Activated naive CD4-positive, alpha-beta T cell treated with anti-CD3 and anti-CD28 coated beads, Interleukin-2, amount 50 U/mL, for 72 hours (primary cell): ENCODE data around the gene SEMA3A. TPM values are rescaled to one million over a fixed set of nuclear protein-coding genes. Genes with fewer than 3 reads are reported as not detected.
A peak's percentile ranks its signal among the peaks of the same experiment; 100 is the strongest.

Experiments
- ATAC-seq, 2 donors: fragments of 150-1000 bp; cut with Tn5 transposase; 2 replicates each; pipeline ENCODE4 v1.10.0; 2021; ENCODE audit warnings: mild to moderate bottlenecking in 2 of 2, moderate library complexity in 2 of 2
- DNase-seq, 2 donors: peaks; one replicate each; pipeline ENCODE4 v3.0.0; 2021 to 2022; ENCODE audit warnings: low spot score in 2 of 2
- H3K27ac Mint-ChIP-seq, 2 donors: one replicate each; pipeline ENCODE4 v1.8.0; 2022; ENCODE audit warnings: mild to moderate bottlenecking in 2 of 2, mixed read lengths in 2 of 2
- H3K36me3 Mint-ChIP-seq, 2 donors: one replicate each; pipeline ENCODE4 v1.8.0; 2022; ENCODE audit warnings: mixed read lengths in 2 of 2
- H3K9me3 Mint-ChIP-seq, 2 donors: one replicate each; pipeline ENCODE4 v1.8.0; 2022; ENCODE audit warnings: mixed read lengths in 2 of 2
- total RNA-seq, 2 donors: library from RNA; stranded (reverse); gene quantifications; one replicate each; pipeline ENCODE4 v1.2.3, GENCODE V29; 2022

Gene SEMA3A
- total RNA-seq, 2 donors from 2014 or later = 1.7 to 2.3 TPM

DNA sequence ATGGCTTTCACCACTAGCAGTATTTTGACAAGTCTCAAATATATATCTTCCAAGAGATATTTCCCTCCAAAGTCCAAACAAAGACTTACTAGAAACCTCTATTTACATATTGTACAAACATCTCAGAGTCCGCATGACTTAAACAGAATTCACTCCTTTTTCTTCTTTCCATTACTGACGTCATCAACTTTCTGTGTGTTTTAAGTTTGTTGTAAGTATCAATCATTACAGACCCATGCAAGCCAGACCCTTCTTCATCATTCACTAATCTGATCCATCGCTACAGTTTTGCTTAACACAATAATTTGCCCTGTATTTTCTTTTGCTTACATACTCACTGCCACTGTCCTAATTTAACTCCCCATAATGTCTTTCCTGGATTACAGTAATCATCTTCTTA, 51.9 kb downstream of the SEMA3A start:
- Mint-ChIP-seq H3K27ac (no peak overlapping the region), H3K9me3 (peaks cover 3% of the 10 kb centered on the region in 2 donors), H3K36me3 (no peaks in the 10 kb centered on the region)
- no peak for DNase-seq
- no peak for ATAC-seq

DNA sequence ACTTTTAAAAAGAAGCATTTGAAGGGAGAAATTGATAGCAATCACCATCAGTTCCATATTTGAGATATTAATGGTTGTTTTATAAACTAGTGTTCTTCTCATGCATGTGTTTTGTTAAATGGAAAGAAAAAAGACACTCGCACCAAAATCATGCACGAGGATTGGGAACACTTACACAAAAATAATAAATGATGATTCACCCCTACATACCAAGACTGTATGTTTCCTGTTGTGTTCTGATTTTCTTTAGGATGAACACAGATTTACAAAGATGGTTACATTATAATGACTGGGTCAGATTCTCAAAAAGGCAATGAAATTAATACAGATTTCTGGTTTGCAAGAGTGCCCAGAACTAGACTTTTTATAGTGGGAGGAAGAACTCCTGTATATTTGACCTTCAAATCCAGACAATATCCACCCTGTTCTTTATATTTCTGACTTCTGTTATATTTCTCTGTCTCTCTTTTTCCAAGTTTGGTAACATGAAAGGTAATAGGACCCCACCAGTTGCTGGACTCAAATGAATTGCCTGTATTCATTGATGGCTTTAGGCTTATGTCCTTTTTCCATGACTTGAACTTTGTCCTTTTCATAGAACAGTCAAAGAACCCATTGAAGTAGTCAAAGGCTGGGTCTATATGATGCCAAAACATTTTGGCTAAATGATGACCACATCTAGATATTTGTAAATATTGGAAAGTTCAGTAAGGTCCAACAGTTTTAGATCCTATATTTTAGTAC, 54.4 kb downstream of the SEMA3A start:
- no peak overlapping the region for H3K27ac Mint-ChIP-seq
- ATAC-seq (no peak), DNase-seq (no peak)
- H3K36me3 Mint-ChIP-seq = no peaks in the 10 kb centered on the region
- peaks cover 3% of the 10 kb centered on the region in 2 donors for H3K9me3 Mint-ChIP-seq

DNA sequence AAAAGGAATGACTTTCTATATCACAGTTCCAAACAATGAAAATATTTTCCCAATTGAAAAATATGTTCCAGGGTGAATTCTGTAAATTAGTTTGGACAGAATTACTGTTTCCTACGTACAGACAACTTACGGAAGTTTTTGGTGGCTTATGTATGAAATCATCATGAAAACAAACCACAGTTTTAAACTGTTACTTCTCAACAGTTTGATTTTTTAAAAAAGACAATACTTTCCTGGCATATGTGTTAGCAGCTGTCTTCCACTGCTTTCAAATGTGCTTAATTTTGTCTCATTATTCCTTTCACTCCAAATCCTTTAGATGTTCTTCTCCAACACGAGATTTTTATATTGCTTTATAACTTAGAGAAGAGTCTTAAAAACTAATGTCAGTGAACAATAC, 56.2 kb downstream of the SEMA3A start:
- ATAC-seq (no peak), DNase-seq (no peak)
- H3K27ac Mint-ChIP-seq = no peak overlapping the region
- peaks cover 3% of the 10 kb centered on the region in 2 donors for H3K9me3 Mint-ChIP-seq
- H3K36me3 Mint-ChIP-seq = no peaks in the 10 kb centered on the region

DNA sequence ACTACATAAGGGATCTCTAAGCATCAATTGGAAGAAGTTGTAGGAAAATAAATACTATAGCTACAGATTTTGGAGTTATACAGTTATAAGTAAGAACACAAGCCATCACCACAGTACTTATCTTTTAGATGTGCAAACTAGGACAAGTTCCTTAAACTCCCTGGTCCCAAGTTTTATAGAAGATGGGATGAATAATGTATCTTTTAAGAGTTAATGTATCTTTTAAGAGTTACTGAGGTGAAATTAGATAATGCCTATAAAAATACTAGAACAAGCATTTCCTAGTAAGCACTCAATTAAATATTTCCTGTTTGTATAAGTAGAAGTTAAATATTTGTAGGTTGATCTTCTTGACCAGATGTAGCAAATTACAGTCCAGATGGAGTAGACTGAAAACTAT, 56.8 kb downstream of the SEMA3A start:
- Mint-ChIP-seq H3K9me3 (peaks cover 3% of the 10 kb centered on the region in 2 donors), H3K36me3 (no peaks in the 10 kb centered on the region), H3K27ac (no peak overlapping the region)
- DNase-seq = no peak
- ATAC-seq = no peak

DNA sequence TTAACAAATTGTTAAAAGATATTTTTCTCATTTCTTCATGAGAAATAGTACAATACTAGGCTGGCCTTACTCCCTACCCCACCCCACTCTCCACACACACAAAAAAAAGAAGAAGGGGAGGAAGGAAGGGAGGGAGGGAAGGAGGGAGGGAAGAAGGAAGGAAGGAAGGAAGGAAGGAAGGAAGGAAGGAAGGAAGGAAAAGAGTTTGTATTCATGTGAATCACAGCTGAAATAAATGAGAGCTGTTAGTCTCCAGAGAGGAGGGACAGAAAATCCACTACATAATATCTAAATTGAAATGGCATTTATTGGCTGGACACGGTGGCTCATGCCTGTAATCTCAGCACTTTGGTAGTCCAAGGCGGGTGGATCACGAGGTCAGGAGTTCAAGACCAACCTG, 57.8 kb downstream of the SEMA3A start:
- Mint-ChIP-seq H3K9me3 (peaks cover 3% of the 10 kb centered on the region in 2 donors), H3K36me3 (no peaks in the 10 kb centered on the region), H3K27ac (no peak overlapping the region)
- ATAC-seq (no peak), DNase-seq (no peak)

DNA sequence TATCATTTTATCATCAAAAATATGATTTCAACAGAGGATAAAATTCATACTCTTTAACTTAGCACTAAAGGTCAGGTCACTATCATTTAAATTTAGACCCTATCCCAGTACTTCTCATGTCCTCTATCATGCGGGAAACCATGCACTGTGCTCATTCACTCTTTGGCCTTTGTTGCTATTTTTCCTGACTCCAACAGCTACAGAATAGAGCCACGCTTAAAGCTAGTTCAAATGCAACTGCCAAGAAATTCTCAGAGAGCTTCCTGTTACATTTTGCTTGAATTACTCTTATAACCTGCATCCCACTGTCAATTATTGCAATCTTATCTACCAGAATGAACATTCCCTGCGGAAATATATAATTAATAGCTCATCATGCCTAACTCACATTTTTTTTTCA, 58.3 kb downstream of the SEMA3A start:
- no peak for ATAC-seq
- no peak overlapping the region for H3K27ac Mint-ChIP-seq
- DNase-seq = no peak
- no peaks in the 10 kb centered on the region for H3K9me3 Mint-ChIP-seq
- H3K36me3 Mint-ChIP-seq = no peaks in the 10 kb centered on the region

DNA sequence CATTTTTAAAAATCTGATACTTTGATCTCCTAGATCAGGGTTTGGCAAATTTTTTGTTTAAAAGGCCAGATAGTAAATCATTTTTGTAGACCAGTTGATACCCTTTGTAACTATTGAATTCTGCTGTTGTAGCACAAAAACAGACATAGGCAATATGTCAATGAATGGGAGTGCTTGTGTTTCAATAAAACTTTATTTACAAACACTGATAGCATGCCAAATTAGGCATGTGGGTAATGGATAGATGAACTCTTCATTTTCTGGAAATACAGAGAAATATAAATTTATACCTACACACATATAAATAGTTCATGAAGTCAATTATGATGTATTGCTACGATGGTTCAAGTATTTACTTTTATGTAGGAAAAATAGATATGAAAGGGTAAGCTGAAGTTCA, 60.4 kb downstream of the SEMA3A start:
- Mint-ChIP-seq H3K36me3 (no peaks in the 10 kb centered on the region), H3K9me3 (no peaks in the 10 kb centered on the region), H3K27ac (no peak overlapping the region)
- DNase-seq = no peak
- ATAC-seq = no peak

DNA sequence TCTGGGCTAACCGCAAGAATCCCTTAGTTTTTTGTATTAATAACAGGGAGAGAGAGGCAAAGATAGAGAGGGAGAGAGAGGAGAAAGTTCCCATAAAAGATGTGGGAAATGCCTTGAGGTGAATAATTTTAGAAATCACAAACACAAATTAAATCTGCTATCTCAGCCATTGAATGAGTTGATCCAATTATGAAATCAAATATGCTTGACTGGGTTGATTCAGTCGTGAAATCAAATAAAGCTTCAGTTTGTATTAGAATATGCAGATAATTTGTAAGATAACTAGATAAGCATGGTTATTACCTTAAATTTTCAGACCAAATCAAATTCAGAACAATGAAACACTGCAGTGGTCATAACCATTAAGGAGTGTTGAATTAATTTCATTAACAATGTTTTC, 68.9 kb downstream of the SEMA3A start:
- Mint-ChIP-seq H3K9me3 (no peaks in the 10 kb centered on the region), H3K27ac (no peak overlapping the region), H3K36me3 (no peaks in the 10 kb centered on the region)
- ATAC-seq (no peak), DNase-seq (no peak)

DNA sequence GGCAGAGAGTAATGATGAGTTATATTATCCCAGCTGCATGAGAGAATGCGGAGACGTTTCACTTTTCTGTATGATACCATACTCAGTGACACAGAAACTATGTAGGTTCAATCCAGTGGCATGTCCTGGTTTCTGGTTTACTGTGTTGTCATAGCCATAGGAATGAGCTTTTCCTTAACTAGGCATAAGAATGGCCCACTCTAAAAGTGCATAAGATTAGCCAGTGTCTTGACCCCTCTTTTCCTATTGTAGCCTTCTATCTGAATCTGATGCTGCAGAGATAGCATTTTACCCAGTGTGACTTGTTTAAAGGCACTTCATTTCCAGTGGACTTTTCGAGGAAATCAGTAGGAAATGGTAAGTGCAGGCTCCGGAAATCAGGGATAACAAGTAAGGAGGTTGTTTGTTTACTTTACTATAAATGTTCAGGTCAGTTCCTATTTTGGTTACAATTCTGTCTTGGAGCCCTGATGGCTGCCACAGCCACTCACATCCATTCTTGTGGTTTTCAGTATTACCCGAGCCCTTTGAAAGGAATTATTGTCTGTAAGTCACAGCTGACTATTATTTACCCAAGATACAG, 70.5 kb downstream of the SEMA3A start:
- Mint-ChIP-seq H3K9me3 (no peaks in the 10 kb centered on the region), H3K36me3 (no peaks in the 10 kb centered on the region), H3K27ac (no peak overlapping the region)
- ATAC-seq = no peak
- no peak for DNase-seq

DNA sequence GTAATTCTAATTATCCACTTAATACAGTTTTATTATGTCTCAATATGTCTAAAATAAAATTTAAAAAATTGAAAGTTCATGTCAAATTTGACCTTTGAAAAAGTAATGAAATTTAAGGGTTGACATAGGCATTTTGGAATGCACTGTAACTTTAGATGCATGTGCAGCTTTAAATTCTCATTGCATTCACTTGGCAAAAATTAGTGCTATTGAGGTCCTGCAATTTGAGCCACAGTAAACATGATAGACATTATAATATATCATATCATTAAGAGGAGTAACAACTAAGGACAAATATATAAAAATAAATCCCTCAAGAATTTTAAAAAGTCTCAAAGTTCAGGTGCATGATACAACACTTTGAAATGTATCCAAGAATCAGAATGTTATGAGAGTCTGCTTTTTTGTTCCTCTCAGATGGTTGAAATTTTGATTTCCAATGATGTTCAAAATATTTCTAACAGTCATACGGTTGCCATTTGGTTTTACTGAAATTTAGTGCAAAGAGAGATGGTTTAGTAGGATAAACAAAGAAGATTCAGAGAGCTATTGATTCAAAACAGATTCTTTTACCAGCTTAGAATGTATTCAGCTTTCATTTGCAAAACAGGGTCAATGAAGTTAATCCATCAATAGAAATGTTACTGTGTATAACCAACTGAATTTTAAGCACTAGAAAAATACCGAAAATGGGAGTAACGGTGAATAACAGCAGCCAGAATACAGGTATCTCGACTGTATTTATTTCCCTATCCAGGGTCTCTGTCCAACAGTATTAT, 71.8 kb downstream of the SEMA3A start:
- DNase-seq (no peak), ATAC-seq (no peak)
- Mint-ChIP-seq H3K27ac (no peak overlapping the region), H3K36me3 (no peaks in the 10 kb centered on the region), H3K9me3 (no peaks in the 10 kb centered on the region)

DNA sequence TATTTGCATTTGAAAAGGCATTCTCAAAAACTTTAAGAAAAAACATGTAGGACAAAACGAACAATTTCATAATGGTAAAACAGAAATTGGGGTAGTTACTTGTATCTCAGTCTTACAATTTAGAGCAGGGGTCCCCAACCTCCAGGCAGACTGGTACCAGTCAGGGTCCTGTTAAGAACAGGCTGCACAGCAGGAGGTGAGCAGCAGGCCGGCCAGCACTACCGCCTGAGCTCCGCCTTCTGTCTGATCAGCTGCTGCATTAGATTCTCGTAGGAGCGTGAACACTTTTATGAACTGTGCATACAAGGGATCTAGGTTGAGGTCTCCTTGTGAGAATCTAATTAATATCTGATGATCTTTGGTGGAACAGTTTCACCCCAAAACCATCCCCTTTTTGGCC, 77.3 kb downstream of the SEMA3A start:
- ATAC-seq (no peak), DNase-seq (no peak)
- Mint-ChIP-seq H3K36me3 (no peaks in the 10 kb centered on the region), H3K27ac (no peak overlapping the region), H3K9me3 (no peaks in the 10 kb centered on the region)

DNA sequence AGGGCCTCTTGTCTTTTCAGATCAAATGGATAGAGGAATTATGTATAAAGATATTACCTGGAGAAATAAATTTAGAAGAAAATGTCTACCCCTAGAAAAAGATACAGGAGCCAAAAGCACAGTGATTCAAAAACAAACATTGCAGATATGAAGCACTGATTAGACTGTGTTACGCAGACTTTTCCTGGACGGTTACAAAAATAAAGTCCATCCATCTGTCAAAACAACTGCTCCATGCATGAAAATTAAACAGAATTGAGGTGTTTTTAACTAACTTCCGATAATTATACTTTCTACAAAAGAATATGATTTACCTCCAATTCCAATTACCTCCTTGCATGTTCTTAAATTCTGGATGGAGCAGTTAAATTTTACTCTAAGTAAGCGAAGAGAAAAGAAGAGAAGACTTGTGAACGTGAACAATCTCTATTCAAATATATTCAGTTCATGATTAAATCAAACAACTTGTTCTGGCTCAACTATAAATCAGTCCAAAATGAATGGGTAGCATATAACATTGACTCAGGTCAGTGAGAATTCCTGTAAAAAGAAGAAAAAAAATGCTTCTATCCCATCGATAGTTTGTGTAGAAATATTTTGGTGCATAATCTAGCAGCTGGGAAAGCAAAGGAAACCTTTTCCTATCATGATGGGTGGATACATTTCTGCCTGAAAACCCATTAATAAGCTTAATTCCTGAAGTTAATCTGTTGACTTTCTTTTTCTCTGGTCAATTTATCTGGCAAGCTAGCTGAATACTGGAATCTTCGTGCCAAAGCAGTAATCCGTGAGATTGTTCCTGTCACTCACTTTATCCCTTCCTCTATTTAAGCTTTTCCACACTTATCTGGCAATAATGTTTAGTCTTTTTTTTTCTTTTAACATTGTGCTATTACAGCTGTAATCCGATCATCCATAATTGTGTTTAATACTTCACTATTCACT, 80.4 kb downstream of the SEMA3A start:
- ATAC-seq (no peak), DNase-seq (no peak)
- Mint-ChIP-seq H3K9me3 (no peaks in the 10 kb centered on the region), H3K27ac (no peak overlapping the region), H3K36me3 (no peaks in the 10 kb centered on the region)

DNA sequence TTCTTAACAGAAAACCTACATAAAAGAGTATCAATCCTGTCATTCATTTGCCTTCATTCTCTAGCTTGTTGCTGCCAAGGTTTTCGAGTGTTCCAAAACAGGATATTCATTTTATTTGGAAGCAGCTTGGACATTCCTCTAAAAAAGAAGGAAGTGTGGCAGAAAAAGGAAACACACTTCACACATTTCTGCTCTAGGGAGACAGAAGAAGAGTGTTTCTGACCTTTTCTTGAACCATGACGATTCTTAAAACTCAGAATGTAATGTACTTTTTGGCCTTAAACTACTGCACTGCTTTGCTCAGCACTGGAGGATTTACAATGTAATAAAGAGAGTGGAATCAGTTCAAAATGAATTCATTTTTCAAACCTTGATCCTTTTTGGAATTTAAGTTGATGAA, 81.3 kb downstream of the SEMA3A start:
- no peak for ATAC-seq
- no peak for DNase-seq

DNA sequence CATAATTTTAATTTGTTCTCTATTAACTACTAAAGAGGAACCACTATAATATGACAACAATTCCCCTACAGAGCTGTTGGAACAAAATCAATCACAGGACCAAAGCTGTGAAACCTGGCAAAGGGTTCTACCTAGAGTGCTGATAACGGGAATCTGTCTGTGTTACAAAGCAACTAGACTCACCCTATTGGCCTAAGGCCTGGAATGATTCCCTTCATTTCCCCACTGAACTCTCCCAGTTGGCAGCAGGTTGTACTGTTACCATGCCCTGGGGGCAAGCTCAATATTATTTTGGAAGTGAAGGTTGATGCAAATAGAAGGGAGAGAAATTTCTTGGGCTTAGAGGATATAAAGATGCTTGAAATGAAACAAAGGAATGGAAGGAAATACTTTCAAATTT, 81.8 kb downstream of the SEMA3A start:
- no peak for ATAC-seq
- no peaks in the 10 kb centered on the region for H3K36me3 Mint-ChIP-seq
- H3K9me3 Mint-ChIP-seq = no peaks in the 10 kb centered on the region
- H3K27ac Mint-ChIP-seq = peak overlapping the region in 1 of 2 donors; percentile 11
- DNase-seq = no peak

More for the DNA sequence above, 81.3 kb downstream of the SEMA3A start:
- Mint-ChIP-seq H3K36me3 (no peaks in the 10 kb centered on the region), H3K27ac (no peak overlapping the region), H3K9me3 (no peaks in the 10 kb centered on the region)

DNA sequence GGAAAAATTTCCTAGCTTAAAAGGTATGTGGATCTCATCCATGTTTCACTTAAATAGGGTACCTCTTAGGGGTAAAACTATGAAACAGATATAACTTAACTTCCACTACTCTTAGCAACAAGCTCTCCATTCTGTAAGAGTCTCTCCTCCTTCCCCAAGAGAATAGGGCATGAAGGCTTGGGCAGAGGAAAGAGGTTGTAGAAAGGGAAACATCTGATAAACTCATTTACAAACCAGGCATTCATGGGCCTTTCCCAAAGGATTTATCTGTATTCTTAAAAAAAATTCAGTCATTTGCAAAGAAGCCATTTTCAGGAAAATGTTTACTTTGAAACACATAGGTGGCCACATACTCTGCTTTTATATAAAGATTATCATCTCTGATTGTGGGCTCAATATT, 82.7 kb downstream of the SEMA3A start:
- H3K36me3 Mint-ChIP-seq = no peaks in the 10 kb centered on the region
- H3K27ac Mint-ChIP-seq = no peak overlapping the region
- no peaks in the 10 kb centered on the region for H3K9me3 Mint-ChIP-seq
- ATAC-seq = no peak
- DNase-seq = no peak

DNA sequence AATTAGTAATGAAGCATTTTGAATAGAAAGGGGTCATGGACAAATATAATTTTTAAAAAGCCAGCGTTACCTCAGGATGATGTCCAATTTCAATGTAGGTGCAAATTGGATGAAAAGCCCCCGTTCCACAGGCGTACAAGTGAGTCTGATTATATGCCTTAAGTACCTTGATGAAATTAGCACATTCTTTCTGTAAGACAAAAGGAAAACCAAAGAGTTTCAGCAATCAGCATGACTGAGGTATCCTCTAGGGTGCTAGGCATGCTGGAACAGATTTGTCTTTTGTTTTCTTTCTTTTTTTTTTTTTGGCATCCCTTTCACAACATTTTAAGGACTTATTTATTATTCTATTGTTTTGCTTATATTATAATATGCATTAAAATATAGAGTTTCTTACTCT, 84.2 kb downstream of the SEMA3A start:
- Mint-ChIP-seq H3K36me3 (no peaks in the 10 kb centered on the region), H3K27ac (no peak overlapping the region), H3K9me3 (no peaks in the 10 kb centered on the region)
- ATAC-seq (no peak), DNase-seq (no peak)

DNA sequence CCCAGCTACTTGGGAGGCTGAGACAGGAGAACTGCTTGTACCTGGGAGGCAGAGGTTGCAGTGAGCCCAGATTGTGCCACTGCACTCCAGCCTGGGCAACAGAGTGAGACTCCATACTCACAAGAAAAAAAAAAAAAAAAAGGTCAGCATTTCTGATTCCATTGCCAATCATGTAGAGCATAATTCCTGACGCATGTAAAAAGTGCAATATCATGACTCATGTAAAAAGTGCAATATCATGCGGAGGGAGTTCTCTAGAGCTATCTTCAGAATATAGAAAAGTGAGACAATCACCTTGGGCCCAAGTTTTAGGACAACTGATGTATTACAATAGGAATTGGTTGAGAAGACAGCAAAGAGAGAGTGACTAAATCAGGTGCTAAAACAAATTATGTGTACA, 85.8 kb downstream of the SEMA3A start:
- no peak overlapping the region for H3K27ac Mint-ChIP-seq
- H3K9me3 Mint-ChIP-seq = no peaks in the 10 kb centered on the region
- no peaks in the 10 kb centered on the region for H3K36me3 Mint-ChIP-seq
- ATAC-seq (no peak), DNase-seq (no peak)
